LNCaP clone FGC (cell line): ENCODE measurements around the gene FLRT2.

Experiments
- DNase-seq: peaks from one replicate; pipeline ENCODE4 v3.0.0-alpha.2; 2011; ENCODE audit warnings: low read depth
- H3K4me3 ChIP-seq: 2 replicates; pipeline ENCODE4 v1.5.1; 2011; ENCODE audit warnings: mild to moderate bottlenecking, low read depth, low read length, control low read depth
- TF ChIP-seq, protein P1 (sequence below): IDR thresholded peaks from 2 replicates; pipeline ENCODE4 v1.5.1; 2012; ENCODE audit warnings: mild to moderate bottlenecking; ENCODE audit not compliant: control insufficient read depth, insufficient read depth; ENCODE audit errors: extremely low read depth

Gene FLRT2

DNA sequence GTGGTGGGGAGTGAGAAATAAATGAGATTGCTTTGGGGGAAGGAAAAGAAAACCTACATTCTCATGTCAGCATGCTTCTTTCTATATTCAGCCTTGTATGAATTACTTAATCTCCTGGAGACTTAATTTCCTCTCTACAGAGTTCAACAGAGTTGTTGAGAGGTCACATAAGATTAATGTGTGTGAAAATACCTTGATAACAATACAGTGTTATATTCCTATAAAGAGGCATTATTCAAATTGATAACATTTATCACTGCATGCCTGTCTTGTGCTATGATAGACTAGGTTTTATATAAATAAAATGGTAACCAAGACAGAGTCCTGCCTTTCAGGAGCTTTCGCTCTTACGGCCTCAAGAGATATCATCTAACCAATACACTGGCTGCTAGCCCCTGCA, 9.6 kb downstream of the FLRT2 start:
- no peak overlapping the region for H3K4me3 ChIP-seq
- TF ChIP-seq, protein P1, sequence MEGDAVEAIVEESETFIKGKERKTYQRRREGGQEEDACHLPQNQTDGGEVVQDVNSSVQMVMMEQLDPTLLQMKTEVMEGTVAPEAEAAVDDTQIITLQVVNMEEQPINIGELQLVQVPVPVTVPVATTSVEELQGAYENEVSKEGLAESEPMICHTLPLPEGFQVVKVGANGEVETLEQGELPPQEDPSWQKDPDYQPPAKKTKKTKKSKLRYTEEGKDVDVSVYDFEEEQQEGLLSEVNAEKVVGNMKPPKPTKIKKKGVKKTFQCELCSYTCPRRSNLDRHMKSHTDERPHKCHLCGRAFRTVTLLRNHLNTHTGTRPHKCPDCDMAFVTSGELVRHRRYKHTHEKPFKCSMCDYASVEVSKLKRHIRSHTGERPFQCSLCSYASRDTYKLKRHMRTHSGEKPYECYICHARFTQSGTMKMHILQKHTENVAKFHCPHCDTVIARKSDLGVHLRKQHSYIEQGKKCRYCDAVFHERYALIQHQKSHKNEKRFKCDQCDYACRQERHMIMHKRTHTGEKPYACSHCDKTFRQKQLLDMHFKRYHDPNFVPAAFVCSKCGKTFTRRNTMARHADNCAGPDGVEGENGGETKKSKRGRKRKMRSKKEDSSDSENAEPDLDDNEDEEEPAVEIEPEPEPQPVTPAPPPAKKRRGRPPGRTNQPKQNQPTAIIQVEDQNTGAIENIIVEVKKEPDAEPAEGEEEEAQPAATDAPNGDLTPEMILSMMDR: no peak

DNA sequence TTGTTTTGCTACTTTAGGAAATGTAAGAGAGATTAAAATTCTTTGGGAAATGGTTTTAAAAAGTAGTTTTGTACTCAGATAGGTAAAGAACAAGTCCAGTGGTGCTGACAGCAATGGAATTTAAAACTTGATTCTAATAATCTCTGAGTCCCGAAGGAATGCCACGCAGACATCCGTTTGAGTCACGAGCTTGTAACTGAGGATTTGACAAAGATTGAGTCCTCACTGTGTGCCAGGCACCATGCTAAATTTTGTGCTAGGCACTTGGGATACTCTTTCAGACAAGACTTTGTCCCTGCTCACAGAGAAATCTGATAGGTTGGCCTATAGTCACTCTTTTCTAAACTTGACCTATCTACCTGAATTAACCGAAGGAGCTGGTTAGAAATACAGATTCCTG, 12.7 kb downstream of the FLRT2 start:
- H3K4me3 ChIP-seq: no peak overlapping the region
- TF ChIP-seq, protein P1: no peak
- DNase-seq: no peak

More for the DNA sequence above, 9.6 kb downstream of the FLRT2 start:
- no peak for DNase-seq

DNA sequence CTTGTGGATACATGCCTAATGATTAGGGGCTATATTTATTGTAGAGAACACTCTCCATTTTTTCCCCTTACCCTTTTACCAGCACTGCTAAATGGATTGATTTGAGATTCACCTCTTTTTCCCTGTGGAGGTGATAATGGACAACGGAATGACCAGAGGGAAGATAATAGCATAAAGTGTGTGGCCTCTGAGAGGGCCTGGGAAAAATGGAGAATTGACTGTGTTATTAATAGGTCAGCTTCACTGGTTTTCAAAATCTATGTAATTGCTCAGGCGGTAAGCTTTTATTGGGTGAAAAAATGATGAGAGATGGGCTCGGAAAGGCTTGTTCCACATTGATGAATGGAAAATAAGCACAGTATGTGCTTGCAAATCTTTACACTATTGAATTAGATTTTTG, 15.8 kb downstream of the FLRT2 start:
- no peak for DNase-seq
- TF ChIP-seq, protein P1: no peak
- H3K4me3 ChIP-seq: no peak overlapping the region

DNA sequence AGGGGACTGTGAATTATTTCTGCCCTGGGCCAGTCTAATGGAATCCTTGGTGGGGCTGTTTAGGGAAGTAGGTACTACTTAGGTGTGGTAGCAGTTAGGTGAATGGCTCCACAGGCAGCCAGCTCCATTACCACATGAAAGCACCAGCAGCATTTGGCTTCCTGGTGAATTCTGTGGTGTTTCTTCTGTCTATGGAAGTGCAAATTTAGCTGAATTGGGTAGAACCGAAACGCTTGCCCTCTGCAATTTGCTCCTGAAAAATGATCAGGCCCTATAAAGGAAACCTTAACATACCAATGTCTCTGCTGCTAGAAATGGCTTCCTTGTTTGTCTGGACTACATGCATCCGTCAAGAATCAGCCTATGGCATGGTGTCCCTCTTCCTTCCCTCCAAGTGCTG, 16.4 kb downstream of the FLRT2 start:
- TF ChIP-seq, protein P1: no peak
- no peak for DNase-seq
- H3K4me3 ChIP-seq: no peak overlapping the region

DNA sequence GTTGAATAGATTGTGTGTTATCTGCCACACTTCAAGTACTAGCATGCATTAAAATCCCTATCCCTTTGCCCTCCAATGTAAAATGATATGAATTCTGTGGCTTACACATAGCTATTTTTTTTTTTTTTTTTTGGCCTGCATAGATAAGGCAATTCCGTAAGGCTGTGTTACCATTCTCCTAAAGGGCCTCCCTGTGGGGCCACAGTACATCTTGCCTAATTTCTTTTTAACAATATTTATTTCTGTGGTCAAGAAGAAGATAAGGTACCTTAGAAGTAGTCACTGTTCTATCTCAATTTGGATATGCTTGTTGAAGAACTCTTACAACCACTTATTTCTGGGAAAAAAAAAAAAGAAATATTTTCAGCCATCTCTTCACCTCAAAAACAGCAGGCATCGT, 19.8 kb downstream of the FLRT2 start:
- H3K4me3 ChIP-seq: no peak overlapping the region
- TF ChIP-seq, protein P1: no peak
- DNase-seq: no peak

DNA sequence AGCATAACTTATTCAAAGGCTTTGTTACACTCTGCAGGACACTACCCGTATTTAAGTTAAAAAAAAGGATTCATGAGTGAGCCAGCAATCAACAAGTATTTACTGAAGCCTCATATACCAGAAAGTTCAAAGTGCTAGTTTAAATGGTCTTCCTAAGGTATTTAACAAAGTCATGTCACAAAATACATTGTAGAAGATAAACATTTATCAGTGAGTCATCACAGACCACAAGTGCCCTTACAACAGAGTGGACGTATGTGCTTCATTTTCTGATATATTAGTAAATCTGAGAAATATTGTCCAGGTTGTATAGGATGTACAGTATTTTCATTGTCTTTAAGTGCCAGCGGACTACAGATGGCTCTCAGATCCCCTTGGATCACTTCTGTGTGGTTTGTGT, 24.2 kb downstream of the FLRT2 start:
- TF ChIP-seq, protein P1: no peak
- no peak for DNase-seq
- H3K4me3 ChIP-seq: no peak overlapping the region

DNA sequence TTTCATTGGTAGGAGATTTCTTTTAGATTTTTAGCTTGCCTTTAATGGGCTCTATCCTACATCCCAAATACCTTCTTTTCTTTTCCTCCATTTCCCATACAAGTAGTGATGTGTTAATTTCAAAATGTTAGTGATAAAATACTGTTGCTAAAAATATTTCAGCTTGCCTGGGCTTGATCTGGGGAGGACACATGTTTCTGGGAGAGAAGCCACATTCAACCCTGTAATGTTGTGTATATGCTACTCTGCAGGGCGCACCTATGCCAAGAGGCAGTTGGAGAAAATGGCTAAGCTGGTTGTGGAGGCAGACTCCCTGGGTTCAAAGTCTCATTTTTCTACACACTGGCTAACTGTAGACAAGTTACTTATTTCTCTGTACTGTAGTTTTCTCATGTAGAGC, 26.3 kb downstream of the FLRT2 start:
- no peak overlapping the region for H3K4me3 ChIP-seq
- no peak for DNase-seq
- TF ChIP-seq, protein P1: no peak
